ENCODE data around the gene AFAP1.

Gene AFAP1
- 29.0 to 126 reads per million in 2 donors for total RNA-seq

- peak; percentile 85 for DNase-seq
These were observed at the start of gene AFAP1 for GRCh38 chr4:7939377-7940108. TSS of gene AFAP1 (minus strand) at chr4:7939861. CDS start at chr4:7872078, 67,783 bp downstream.

- DNase-seq: no peak
These were observed 48.8 kb upstream of the AFAP1 start for GRCh38 chr4:7988437-7988836.

GRCh38 chr4:7987148-7987989, 47.7 kb upstream of the AFAP1 start:
- peak; percentile 72 for DNase-seq

GRCh38 chr4:7985891-7986441, 46.3 kb upstream of the AFAP1 start:
- no peak for DNase-seq

GRCh38 chr4:7985072-7985471, 45.4 kb upstream of the AFAP1 start:
- DNase-seq: no peak

- no peak for DNase-seq
These were observed 44.7 kb upstream of the AFAP1 start for GRCh38 chr4:7984286-7984925.

GRCh38 chr4:7983296-7983695, 43.6 kb upstream of the AFAP1 start:
- no peak for DNase-seq

GRCh38 chr4:7981738-7982394, 42.2 kb upstream of the AFAP1 start:
- DNase-seq: no peak

- no peak for DNase-seq
These were observed 40.4 kb upstream of the AFAP1 start for GRCh38 chr4:7980036-7980435.

GRCh38 chr4:7979652-7979968, 39.9 kb upstream of the AFAP1 start:
- DNase-seq: no peak

- DNase-seq: no peak
These were observed 39.4 kb upstream of the AFAP1 start for GRCh38 chr4:7978907-7979651.

- no peak for DNase-seq
These were observed 38.8 kb upstream of the AFAP1 start for GRCh38 chr4:7978489-7978888.

- no peak for DNase-seq
These were observed 37.0 kb upstream of the AFAP1 start for GRCh38 chr4:7976634-7977033.

- no peak for DNase-seq
These were observed 36.4 kb upstream of the AFAP1 start for GRCh38 chr4:7976025-7976424.

- DNase-seq: no peak
These were observed 34.8 kb upstream of the AFAP1 start for GRCh38 chr4:7974425-7974824.

GRCh38 chr4:7973545-7973981, 33.9 kb upstream of the AFAP1 start:
- DNase-seq: no peak

GRCh38 chr4:7971881-7972500, 32.3 kb upstream of the AFAP1 start:
- DNase-seq: no peak

- no peak for DNase-seq
These were observed 31.5 kb upstream of the AFAP1 start for GRCh38 chr4:7971159-7971631.

GRCh38 chr4:7970361-7970946, 30.8 kb upstream of the AFAP1 start:
- no peak for DNase-seq

- DNase-seq: no peak
These were observed 28.7 kb upstream of the AFAP1 start for GRCh38 chr4:7968262-7968896.

Measured in T-helper 9 cell (primary cell).